Astrocyte of the cerebellum (primary cell): Measurements from ENCODE around the gene MCEMP1.

ENCODE experiments used
- DNase-seq: peaks from one replicate; pipeline ENCODE4 v3.0.0-alpha.2; 2011; ENCODE audit warnings: low read depth
- H3K4me3 ChIP-seq: 2 replicates; pipeline ENCODE4 v1.5.1; 2011; ENCODE audit warnings: mild to moderate bottlenecking, low read depth, low read length, moderate library complexity
- CTCF ChIP-seq: IDR thresholded peaks from 2 replicates; pipeline ENCODE4 v1.5.1; 2012; ENCODE audit warnings: low read length, low read depth, moderate library complexity, mild to moderate bottlenecking; ENCODE audit errors: missing control alignments
- in situ Hi-C: cut with HindIII; loops from 2 replicates; pipeline ENCODE4 v1.10.0; 2017; ENCODE audit warnings: low sequenced_read_pairs

Gene MCEMP1

DNA sequence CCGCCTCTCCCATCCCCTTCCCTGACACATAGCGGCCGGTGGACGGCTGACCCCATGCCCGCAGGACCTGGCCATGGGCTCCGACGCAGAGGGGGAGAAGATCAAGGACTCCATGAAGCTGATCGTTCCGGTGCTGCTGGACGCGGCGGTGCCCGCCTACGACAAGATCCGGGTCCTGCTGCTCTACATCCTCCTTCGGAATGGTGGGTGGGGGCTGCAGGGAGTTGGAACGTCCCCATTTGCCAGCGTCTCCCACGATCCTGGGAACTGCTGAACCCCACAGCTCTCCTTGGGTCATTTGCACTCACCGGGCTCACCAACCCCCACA lies 32.4 kb upstream of the MCEMP1 start:
- DNase-seq: no peak
- in situ Hi-C loops: no loop called here
- no peak for TF ChIP-seq CTCF
- H3K4me3 ChIP-seq: no peak overlapping the region

- no peak overlapping the region for H3K4me3 ChIP-seq
- in situ Hi-C loops: no loop called here
- DNase-seq: no peak
- TF ChIP-seq CTCF: no peak
These were observed 31.7 kb upstream of the MCEMP1 start for GRCh38 chr19:7645163-7645562.

DNA sequence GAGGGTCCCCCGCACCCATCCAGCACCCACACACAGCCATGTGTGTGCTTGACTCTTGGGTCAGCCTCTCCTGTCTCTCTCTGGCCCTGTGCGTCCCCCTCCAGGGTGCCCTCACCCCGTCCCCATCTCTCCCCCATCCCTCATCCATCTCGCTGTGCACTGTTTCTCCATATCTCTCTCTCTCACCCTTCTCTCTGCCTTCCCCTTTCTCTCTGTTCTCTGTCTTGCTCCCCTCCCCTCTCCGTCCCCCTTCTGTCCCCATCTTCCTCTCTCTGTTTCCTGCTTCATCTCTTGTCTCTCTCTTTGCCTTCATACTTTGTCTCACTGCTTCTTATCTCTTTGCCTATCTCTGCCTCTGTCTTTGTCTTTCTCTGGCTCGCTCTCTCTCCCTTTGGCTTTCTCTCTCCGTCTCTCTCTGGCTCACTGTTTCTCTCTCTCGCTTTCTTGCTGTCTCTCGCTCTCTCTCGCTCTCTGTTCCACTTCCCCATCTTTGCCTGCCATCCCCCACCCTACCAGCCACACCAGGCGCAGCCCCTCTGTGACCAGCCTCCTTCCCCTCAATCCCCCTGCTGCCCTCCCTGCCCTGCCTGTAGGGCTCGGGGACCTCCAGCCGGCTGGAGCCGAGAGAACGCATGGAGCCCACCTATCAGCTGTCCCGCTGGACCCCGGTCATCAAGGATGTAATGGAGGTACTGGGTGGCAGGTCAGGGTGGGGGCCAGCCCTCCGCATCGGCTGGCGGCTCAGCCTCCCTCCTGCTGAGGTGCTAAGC lies 31.0 kb upstream of the MCEMP1 start:
- in situ Hi-C loops: no loop called here
- no peak for DNase-seq
- TF ChIP-seq CTCF: no peak

DNA sequence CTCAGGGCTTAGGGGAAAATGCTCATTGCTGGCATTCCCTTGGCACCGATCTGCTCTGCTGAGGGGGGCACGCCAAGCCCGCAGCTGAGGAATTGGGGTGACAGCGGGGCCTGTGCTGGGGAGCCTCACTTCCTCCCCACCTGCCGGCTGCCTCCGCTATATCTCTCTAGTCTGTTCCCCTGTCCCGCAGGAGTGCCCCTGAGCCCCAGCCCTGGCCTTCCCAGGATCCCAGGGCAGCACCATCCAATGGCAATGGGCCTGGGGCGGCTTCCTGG lies 30.5 kb upstream of the MCEMP1 start:
- in situ Hi-C loops: no loop called here
- H3K4me3 ChIP-seq: no peak overlapping the region
- no peak for DNase-seq
- no peak for TF ChIP-seq CTCF

More for the DNA sequence above, 31.0 kb upstream of the MCEMP1 start:
- H3K4me3 ChIP-seq: no peak overlapping the region

DNA sequence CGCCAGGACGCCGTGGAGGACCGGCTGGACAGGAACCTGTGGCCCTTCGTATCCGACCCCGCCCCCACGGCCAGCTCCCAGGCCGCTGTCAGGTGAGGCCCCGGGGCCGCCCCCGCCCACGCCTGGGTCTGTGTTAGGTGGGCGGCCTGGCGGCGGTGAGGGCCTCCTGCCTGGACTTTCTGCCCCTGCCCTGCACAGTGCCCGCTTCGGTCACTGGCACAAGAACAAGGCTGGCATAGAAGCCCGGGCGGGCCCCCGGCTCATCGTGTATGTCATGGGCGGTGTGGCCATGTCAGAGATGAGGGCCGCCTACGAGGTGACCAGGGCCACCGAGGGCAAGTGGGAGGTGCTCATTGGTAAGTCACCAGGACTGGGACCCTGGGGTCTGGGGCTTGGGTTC lies 29.7 kb upstream of the MCEMP1 start:
- in situ Hi-C loops: no loop called here
- no peak for DNase-seq
- no peak overlapping the region for H3K4me3 ChIP-seq
- no peak for TF ChIP-seq CTCF

- in situ Hi-C loops: no loop called here
- no peak overlapping the region for H3K4me3 ChIP-seq
- DNase-seq: no peak
- TF ChIP-seq CTCF: no peak
These were observed 28.4 kb upstream of the MCEMP1 start for GRCh38 chr19:7648265-7649014.

GRCh38 chr19:7650148-7650547 lies 26.7 kb upstream of the MCEMP1 start:
- in situ Hi-C loops: no loop called here
- no peak overlapping the region for H3K4me3 ChIP-seq
- no peak for DNase-seq
- no peak for TF ChIP-seq CTCF
